K562 (cell line): ENCODE data around the gene TMEM200B. TPM values are rescaled to one million over a fixed set of nuclear protein-coding genes. Genes with fewer than 3 reads are reported as not detected.

Source experiments
- ELF4 ChIP-seq: fragments of 450-650 bp; formaldehyde crosslinking; IDR thresholded peaks from 2 replicates; pipeline ENCODE4 v1.4.0; 2022; ENCODE audit warnings: missing genetic modification characterization
- FOXP1 ChIP-seq: sonication (generic); formaldehyde crosslinking; IDR thresholded peaks from 2 replicates; pipeline ENCODE4 v1.8.0; 2022; ENCODE audit warnings: mild to moderate bottlenecking, missing genetic modification reagents
- FOXP4 ChIP-seq: sonication (generic); formaldehyde crosslinking; IDR thresholded peaks from 2 replicates; pipeline ENCODE4 v1.8.0; 2022; ENCODE audit warnings: mild to moderate bottlenecking, missing genetic modification reagents, borderline replicate concordance
- HBP1 ChIP-seq: fragments of 450-650 bp; formaldehyde crosslinking; IDR thresholded peaks from 2 replicates; pipeline ENCODE4 v1.4.0; 2022; ENCODE audit warnings: missing genetic modification characterization
- HLTF ChIP-seq: fragments of 450-650 bp; IDR thresholded peaks from 2 replicates; pipeline ENCODE4 v1.6.1; 2016
- ILF3 ChIP-seq: fragments of 450-650 bp; IDR thresholded peaks from 2 replicates; pipeline ENCODE4 v1.6.1; 2018; ENCODE audit warnings: antibody characterized with exemption, mild to moderate bottlenecking, moderate library complexity, borderline replicate concordance
- JUND ChIP-seq, 2 experiments: IDR thresholded peaks; 2 replicates in 1 of 2; 3 replicates in 1 of 2; pipeline ENCODE4 v1.6.1; 2011; ENCODE audit warnings: borderline replicate concordance in 2 of 2, low read depth in 2 of 2, low read length in 2 of 2, improper control_type of control experiment in 1 of 2, missing biosample characterization in 1 of 2, missing genetic modification characterization in 1 of 2, missing genetic modification reagents in 1 of 2
- KAT7 ChIP-seq: sonication (generic); formaldehyde crosslinking; IDR thresholded peaks from 2 replicates; pipeline ENCODE4 v1.8.0; 2022; ENCODE audit warnings: missing genetic modification reagents, mild to moderate bottlenecking, borderline replicate concordance
- MAFG ChIP-seq: fragments of 450-650 bp; conservative IDR thresholded peaks from 2 replicates; pipeline ENCODE4 v1.6.1; 2016; ENCODE audit warnings: missing genetic modification characterization, missing compliant biosample characterization
- MCM7 ChIP-seq, 2 experiments: fragments of 450-650 bp; IDR thresholded peaks; 2 replicates each; pipeline ENCODE4 v1.6.1; 2016 to 2018
- NFIC ChIP-seq: fragments of 450-650 bp; IDR thresholded peaks from 2 replicates; pipeline ENCODE4 v1.6.1; 2017; ENCODE audit warnings: mild to moderate bottlenecking, inconsistent platforms
- NFIX ChIP-seq: fragments of 250-450 bp; sonication (Bioruptor Pico); IDR thresholded peaks from 2 replicates; pipeline ENCODE4 v1.4.0; 2020; ENCODE audit warnings: low read depth, mild to moderate bottlenecking, moderate library complexity
- POLR2B ChIP-seq: fragments of 450-650 bp; IDR thresholded peaks from 2 replicates; pipeline ENCODE4 v1.6.1; 2018; ENCODE audit warnings: low read depth; ENCODE audit not compliant: partially characterized antibody
- PRPF4 ChIP-seq: fragments of 200-400 bp; formaldehyde crosslinking; IDR thresholded peaks from one replicate; pipeline ENCODE4 v1.6.1; 2017; ENCODE audit warnings: low read length, low read depth, mild to moderate bottlenecking; ENCODE audit not compliant: insufficient read depth, poor library complexity, severe bottlenecking
- SMARCA4 ChIP-seq: fragments of 450-650 bp; IDR thresholded peaks from 2 replicates; pipeline ENCODE4 v1.6.1; 2016
- SMARCA5 ChIP-seq: fragments of 450-650 bp; IDR thresholded peaks from 2 replicates; pipeline ENCODE4 v1.6.1; 2016
- STAT5A ChIP-seq: IDR thresholded peaks from 2 replicates; pipeline ENCODE4 v1.6.1; 2012; ENCODE audit warnings: low read length, inconsistent platforms, borderline replicate concordance
- TAF9B ChIP-seq: fragments of 450-650 bp; IDR thresholded peaks from 2 replicates; pipeline ENCODE4 v1.6.1; 2018; ENCODE audit warnings: mild to moderate bottlenecking; ENCODE audit not compliant: partially characterized antibody
- TRIM24 ChIP-seq, 2 experiments: fragments of 450-650 bp; IDR thresholded peaks; 2 replicates each; pipeline ENCODE4 v1.6.1; 2016
- ZNF12 ChIP-seq: sonication (generic); formaldehyde crosslinking; IDR thresholded peaks from 2 replicates; pipeline ENCODE4 v1.4.0; 2020; ENCODE audit warnings: mild to moderate bottlenecking, missing genetic modification reagents
- ZNF41 ChIP-seq: fragments of 250-450 bp; sonication (Bioruptor Pico); conservative IDR thresholded peaks from 2 replicates; pipeline ENCODE4 v1.4.0; 2020; ENCODE audit warnings: mild to moderate bottlenecking
- polyA plus RNA-seq, 8 experiments: library from polyadenylated mRNA; depleted of rRNA in 4 of 8; stranded (reverse) in 5 of 8; unstranded in 3 of 8; fragments of >200 nt; fragmentation: Nextera tagmentation in 2 of 8; fragmentation: Illumina TruSeq in 1 of 8; extraction: Ambion mirVana in 2 of 8; extraction: Trizol in 1 of 8; gene quantifications; 2 replicates each; pipeline versions ENCODE4 v1.2.1 to v1.2.3, GENCODE V29; 2011 to 2014; ENCODE audit warnings: inconsistent platforms in 1 of 8, missing spikeins in 1 of 8
- total RNA-seq, 7 experiments: library from RNA; depleted of rRNA in 6 of 7; stranded (reverse); fragments of >200 nt in 6 of 7; fragmentation: Illumina TruSeq in 2 of 7; extraction: Trizol in 2 of 7; gene quantifications; 2 replicates each; pipeline versions ENCODE4 v1.2.1 to v1.2.3, GENCODE V29; 2011 to 2021; ENCODE audit warnings: low replicate concordance in 1 of 7
- TF ChIP-seq, protein P1 (sequence below), 2 experiments: fragments of 200-800 bp in 1 of 2; sonication (Bioruptor generic) in 1 of 2; sonication (generic) in 1 of 2; formaldehyde crosslinking in 1 of 2; IDR thresholded peaks in 1 of 2; conservative IDR thresholded peaks in 1 of 2; 2 replicates each; pipeline versions ENCODE4 v1.5.0 to v1.6.1; 2016 to 2020; ENCODE audit warnings: missing compliant biosample characterization in 1 of 2, missing genetic modification characterization in 1 of 2, missing genetic modification reagents in 1 of 2

The TMEM200B gene
- total and polyA plus RNA-seq, 9 of the 15 experiments (the other 6 are each of a cell fraction or from before 2014, with no cell fraction given), result 0.04 to 0.35 (median 0.10) TPM; not detected in 1

- TF ChIP-seq HBP1 (peak; percentile 60; the same call in 1 of the 2 replicates), ZNF12 (CRISPR knock-in tag) (no peak), PRPF4 (no peak), JUND (IDR thresholded peaks at IDR 0.05; ENCODE audit: borderline replicate concordance, low read depth, low read length) (peak; percentile 95), JUND (tag; IDR thresholded peaks at IDR 0.05; ENCODE audit: borderline replicate concordance, low read depth, low read length) (peak; percentile 91; the same call in 2 of the 3 replicates), NFIX (CRISPR knock-in tag) (no peak), HLTF (0 out of 2 replicates have a peak, but pooled peaks have one; percentile 20), FOXP4 (CRISPR knock-in tag) (0 out of 2 replicates have a peak, but pooled peaks have one; percentile 67), ILF3 (no peak), NFIC (peak; percentile 98), SMARCA5 (peak; percentile 76; the same call in 1 of the 2 replicates), TRIM24 (IDR thresholded peaks at IDR 0.05) (peak; percentile 91 to 96), KAT7 (CRISPR knock-in tag) (peak; percentile 72; the same call in 1 of the 2 replicates), STAT5A (peak; percentile 85), MAFG (tag) (peak; percentile 99), FOXP1 (CRISPR knock-in tag) (peak; percentile 58; the same call in 1 of the 2 replicates), POLR2B (peak; percentile 13), ZNF41 (CRISPR knock-in tag) (0 out of 2 replicates have a peak, but pooled peaks have one; percentile 13), TAF9B (no peak), ELF4 (peak; percentile 80; the same call in 1 of the 2 replicates), SMARCA4 (peak; percentile 98), MCM7 (IDR thresholded peaks at IDR 0.05) (no peak)
- TF ChIP-seq, protein P1, sequence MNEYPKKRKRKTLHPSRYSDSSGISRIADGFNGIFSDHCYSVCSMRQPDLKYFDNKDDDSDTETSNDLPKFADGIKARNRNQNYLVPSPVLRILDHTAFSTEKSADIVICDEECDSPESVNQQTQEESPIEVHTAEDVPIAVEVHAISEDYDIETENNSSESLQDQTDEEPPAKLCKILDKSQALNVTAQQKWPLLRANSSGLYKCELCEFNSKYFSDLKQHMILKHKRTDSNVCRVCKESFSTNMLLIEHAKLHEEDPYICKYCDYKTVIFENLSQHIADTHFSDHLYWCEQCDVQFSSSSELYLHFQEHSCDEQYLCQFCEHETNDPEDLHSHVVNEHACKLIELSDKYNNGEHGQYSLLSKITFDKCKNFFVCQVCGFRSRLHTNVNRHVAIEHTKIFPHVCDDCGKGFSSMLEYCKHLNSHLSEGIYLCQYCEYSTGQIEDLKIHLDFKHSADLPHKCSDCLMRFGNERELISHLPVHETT (CRISPR knock-in tag; conservative IDR thresholded peaks at IDR 0.05 in 1 of 2, IDR thresholded peaks at IDR 0.05 in 1 of 2), result peak in 1 of 2 experiments; percentile 72; a peak in 1 of 4 replicates
These were observed 33.0 kb upstream of the TMEM200B start (continued) for GRCh38 chr1:29156543-29157268.
